HepG2 (cell line): ENCODE results near the gene TPSB2. TPM values are rescaled to one million over a fixed set of nuclear protein-coding genes. Genes with fewer than 3 reads are reported as not detected.

ENCODE experiments used
- FOSL2 ChIP-seq: sonication (generic); formaldehyde crosslinking; IDR thresholded peaks from 2 replicates; pipeline ENCODE4 v1.4.0; 2020; ENCODE audit warnings: missing genetic modification reagents
- FOXA1 ChIP-seq, 2 experiments: fragments of 450-650 bp in 1 of 2; sonication (generic) in 1 of 2; formaldehyde crosslinking in 1 of 2; IDR thresholded peaks; 2 replicates each; pipeline versions ENCODE4 v1.4.0 to v1.6.1; 2016 to 2020; ENCODE audit warnings: missing genetic modification reagents in 1 of 2
- FOXA3 ChIP-seq: IDR thresholded peaks from 2 replicates; pipeline ENCODE4 v1.6.1; 2016; ENCODE audit warnings: missing genetic modification reagents, missing compliant biosample characterization
- GATAD2A ChIP-seq: IDR thresholded peaks from 2 replicates; pipeline ENCODE4 v1.6.1; 2016
- KLF16 ChIP-seq, 2 experiments: sonication (generic) in 1 of 2; formaldehyde crosslinking in 1 of 2; IDR thresholded peaks; 2 replicates each; pipeline versions ENCODE4 v1.6.1 to v1.8.0; 2016 to 2023; ENCODE audit warnings: missing genetic modification reagents in 2 of 2, missing compliant biosample characterization in 1 of 2
- MTA3 ChIP-seq: sonication (generic); formaldehyde crosslinking; IDR thresholded peaks from 2 replicates; pipeline ENCODE4 v1.4.0; 2020; ENCODE audit warnings: missing genetic modification reagents
- SNAPC2 ChIP-seq: sonication (generic); formaldehyde crosslinking; IDR thresholded peaks from 2 replicates; pipeline ENCODE4 v1.8.1; 2022; ENCODE audit warnings: mild to moderate bottlenecking, missing genetic modification reagents
- polyA plus RNA-seq, 8 experiments: library from polyadenylated mRNA; depleted of rRNA in 3 of 8; stranded (reverse) in 7 of 8; unstranded in 1 of 8; fragments of >200 nt; fragmentation: Illumina TruSeq in 4 of 8; extraction: Trizol in 4 of 8; gene quantifications; 2 replicates each; pipeline versions ENCODE4 v1.2.1 to v1.2.3, GENCODE V29; 2011 to 2016; ENCODE audit warnings: low read depth in 4 of 8, missing spikeins in 1 of 8, mixed read lengths in 1 of 8; ENCODE audit not compliant: insufficient read depth in 1 of 8
- total RNA-seq, 5 experiments: library from RNA; depleted of rRNA; stranded (reverse); fragments of >200 nt; fragmentation: Illumina TruSeq; extraction: Trizol; gene quantifications; 2 replicates each; pipeline ENCODE4 v1.2.3, GENCODE V29; 2016; ENCODE audit warnings: low read depth in 1 of 5
- TF ChIP-seq, protein P1 (sequence below): sonication (generic); formaldehyde crosslinking; IDR thresholded peaks from 2 replicates; pipeline ENCODE4 v1.4.0; 2020; ENCODE audit warnings: missing genetic modification reagents
- TF ChIP-seq, protein P2 (sequence below): sonication (generic); formaldehyde crosslinking; IDR thresholded peaks from 2 replicates; pipeline ENCODE4 v1.4.0; 2020; ENCODE audit warnings: missing genetic modification reagents
- TF ChIP-seq, protein P3 (sequence below): sonication (generic); formaldehyde crosslinking; IDR thresholded peaks from 2 replicates; pipeline ENCODE4 v1.5.0; 2020; ENCODE audit warnings: mild to moderate bottlenecking, low read depth, missing genetic modification reagents, borderline replicate concordance
- TF ChIP-seq, protein P4 (sequence below): sonication (generic); formaldehyde crosslinking; conservative IDR thresholded peaks from 2 replicates; pipeline ENCODE4 v1.4.0; 2020; ENCODE audit warnings: missing genetic modification reagents

TPSB2 gene
- total and polyA plus RNA-seq, 2 of the 13 experiments (the other 11 are each of a cell fraction or from before 2014, with no cell fraction given): not detected

DNA sequence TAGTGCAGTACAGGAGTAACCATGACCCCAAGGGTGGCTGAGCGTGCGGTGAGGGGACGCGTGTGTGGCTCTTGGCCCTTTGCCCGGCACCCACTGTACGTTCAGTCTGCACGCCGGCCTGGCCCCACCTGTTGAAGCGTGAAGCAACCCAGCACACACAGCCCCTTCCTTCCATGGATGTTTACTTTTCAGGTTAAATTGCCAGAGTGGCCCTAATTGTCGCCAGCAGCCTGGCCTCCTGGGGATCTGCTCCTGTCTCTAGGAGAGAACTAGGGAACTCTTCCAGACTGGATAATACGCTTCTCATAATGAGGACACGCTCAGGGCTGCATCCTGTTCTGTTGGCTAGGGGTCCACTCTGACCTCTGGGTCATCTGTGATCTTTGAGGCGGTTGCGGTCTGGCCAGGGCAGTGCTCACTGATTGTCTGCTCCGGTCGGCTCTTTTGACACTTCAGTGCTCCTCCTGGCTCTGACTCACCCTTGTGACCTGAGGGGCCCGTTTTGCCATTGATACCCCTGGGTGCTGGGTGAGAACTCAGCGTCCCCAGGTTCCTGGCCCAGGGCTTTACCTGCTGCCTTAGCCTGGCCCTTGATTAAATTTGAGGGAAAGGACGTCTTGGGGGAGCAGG is 32.6 kb downstream of the TPSB2 start (continued):
- TF ChIP-seq, protein P1, sequence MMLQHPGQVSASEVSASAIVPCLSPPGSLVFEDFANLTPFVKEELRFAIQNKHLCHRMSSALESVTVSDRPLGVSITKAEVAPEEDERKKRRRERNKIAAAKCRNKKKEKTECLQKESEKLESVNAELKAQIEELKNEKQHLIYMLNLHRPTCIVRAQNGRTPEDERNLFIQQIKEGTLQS: no peak
- TF ChIP-seq FOXA1 (IDR thresholded peaks at IDR 0.05) (no peak), FOXA1 (CRISPR knock-in tag; IDR thresholded peaks at IDR 0.05) (peak; percentile 74), MTA3 (CRISPR knock-in tag) (no peak), FOSL2 (CRISPR knock-in tag) (peak; percentile 68), KLF16 (CRISPR knock-in tag; IDR thresholded peaks at IDR 0.05) (no peak), SNAPC2 (no peak), GATAD2A (CRISPR knock-in tag) (peak; percentile 21; the same call in 1 of the 2 replicates), FOXA3 (CRISPR knock-in tag) (peak; percentile 38; the same call in 1 of the 2 replicates)
- TF ChIP-seq, protein P2, sequence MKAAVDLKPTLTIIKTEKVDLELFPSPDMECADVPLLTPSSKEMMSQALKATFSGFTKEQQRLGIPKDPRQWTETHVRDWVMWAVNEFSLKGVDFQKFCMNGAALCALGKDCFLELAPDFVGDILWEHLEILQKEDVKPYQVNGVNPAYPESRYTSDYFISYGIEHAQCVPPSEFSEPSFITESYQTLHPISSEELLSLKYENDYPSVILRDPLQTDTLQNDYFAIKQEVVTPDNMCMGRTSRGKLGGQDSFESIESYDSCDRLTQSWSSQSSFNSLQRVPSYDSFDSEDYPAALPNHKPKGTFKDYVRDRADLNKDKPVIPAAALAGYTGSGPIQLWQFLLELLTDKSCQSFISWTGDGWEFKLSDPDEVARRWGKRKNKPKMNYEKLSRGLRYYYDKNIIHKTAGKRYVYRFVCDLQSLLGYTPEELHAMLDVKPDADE (CRISPR knock-in tag): no peak
- TF ChIP-seq, protein P3, sequence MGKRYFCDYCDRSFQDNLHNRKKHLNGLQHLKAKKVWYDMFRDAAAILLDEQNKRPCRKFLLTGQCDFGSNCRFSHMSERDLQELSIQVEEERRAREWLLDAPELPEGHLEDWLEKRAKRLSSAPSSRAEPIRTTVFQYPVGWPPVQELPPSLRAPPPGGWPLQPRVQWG: no peak
- TF ChIP-seq, protein P4, sequence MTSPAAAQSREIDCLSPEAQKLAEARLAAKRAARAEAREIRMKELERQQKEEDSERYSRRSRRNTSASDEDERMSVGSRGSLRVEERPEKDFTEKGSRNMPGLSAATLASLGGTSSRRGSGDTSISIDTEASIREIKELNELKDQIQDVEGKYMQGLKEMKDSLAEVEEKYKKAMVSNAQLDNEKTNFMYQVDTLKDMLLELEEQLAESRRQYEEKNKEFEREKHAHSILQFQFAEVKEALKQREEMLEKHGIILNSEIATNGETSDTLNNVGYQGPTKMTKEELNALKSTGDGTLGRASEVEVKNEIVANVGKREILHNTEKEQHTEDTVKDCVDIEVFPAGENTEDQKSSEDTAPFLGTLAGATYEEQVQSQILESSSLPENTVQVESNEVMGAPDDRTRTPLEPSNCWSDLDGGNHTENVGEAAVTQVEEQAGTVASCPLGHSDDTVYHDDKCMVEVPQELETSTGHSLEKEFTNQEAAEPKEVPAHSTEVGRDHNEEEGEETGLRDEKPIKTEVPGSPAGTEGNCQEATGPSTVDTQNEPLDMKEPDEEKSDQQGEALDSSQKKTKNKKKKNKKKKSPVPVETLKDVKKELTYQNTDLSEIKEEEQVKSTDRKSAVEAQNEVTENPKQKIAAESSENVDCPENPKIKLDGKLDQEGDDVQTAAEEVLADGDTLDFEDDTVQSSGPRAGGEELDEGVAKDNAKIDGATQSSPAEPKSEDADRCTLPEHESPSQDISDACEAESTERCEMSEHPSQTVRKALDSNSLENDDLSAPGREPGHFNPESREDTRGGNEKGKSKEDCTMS: no peak
